ENCODE data around the gene LBHD2.

Gene LBHD2

DNA sequence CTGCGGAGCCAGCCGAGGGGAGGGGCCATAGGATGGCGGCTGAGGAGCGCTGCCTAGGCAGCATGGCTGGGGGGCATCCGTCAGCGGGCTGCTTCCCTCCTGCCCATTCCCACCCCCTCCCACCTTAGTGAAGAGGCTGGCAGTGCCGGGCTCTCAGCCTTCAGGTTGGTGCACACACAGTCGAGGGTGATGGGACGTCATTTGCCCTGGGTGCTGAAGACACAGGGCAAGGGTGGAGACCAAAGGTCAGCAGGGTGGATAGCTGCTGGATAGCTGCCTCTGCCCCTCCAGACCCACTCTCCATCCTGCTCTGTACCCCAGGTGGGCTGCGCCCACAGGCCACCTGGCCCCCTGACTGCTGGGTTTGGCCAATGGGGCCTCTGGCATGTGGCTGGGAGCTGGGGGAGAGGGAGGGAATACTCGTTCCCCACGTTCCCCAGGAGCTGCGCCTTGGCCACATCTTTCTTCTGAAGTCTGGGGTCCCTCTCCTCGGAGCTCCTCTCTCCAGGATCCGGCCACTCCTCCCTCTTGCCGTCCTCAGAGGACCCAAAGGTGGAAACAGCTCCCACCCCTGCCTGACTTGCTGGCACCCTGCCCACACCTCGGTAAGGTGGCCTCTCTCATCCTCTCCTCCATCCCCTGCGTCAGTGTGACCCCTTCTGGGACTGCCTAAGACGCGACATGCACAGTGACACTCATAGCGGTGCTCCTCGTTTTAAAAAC, 15.5 kb upstream of the LBHD2 start:
- DNase-seq (ENCODE audit: low read depth in 2 of 2): no peak

DNA sequence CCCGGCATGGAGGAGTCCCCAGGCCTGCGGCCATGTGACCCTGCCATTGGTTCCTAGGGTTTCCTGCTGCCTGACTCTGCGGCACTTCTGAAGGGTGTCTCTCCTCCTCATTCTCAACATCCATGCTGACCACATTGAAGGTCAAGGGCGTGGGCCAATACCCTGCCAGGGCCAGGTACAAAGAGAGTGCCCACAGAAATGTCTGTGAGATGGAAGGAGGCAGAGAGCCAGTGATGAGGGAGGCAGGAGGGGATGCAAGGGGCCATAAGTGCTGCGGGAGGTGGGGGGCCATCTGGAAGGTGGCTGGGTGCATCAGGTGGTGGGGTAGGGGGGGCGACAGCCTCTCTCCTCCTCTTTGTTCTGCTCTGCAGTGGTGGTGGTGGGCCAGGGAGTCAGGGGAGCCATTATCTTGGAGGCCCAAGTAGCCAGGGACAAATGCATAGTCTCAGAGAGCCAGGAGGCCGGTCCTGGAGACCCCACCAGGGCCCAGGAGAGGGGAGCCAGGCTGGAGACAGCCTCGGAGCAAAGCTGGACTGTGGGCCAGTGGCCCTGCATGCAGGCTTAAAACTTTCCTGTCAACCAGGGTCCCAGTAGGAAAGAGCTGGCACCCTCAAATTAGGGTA, 13.6 kb upstream of the LBHD2 start:
- no peak for DNase-seq (ENCODE audit: low read depth in 2 of 2)

DNA sequence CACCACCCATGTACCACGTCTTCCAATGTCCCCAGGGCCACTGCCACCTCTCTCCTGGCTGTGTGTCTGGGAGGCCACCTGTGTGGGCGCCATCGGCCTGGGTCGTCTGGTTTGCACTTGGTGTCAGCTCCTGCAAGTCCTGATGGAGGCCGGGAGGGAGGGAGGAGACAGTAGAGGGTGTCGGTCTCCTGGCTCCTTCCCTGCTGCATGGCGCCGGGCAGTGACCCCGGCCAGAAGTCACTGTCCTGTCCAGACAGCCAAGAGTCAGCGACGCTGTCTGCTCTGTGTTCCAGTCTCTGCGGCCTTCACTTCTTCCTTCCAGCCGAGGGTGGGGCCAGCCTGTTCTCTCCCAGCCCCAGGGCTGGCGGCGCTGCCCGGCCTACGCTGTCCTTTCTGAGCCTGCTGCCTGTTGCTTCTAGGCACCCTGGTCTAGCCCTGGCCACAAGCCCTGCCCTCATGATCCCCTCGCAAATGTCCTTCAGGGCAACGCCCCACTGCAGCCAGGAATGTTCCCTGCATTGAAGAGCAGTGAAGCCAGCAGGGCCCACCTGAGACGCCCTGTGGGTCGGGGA, 13.0 kb upstream of the LBHD2 start:
- DNase-seq (ENCODE audit: low read depth in 2 of 2): no peak

DNA sequence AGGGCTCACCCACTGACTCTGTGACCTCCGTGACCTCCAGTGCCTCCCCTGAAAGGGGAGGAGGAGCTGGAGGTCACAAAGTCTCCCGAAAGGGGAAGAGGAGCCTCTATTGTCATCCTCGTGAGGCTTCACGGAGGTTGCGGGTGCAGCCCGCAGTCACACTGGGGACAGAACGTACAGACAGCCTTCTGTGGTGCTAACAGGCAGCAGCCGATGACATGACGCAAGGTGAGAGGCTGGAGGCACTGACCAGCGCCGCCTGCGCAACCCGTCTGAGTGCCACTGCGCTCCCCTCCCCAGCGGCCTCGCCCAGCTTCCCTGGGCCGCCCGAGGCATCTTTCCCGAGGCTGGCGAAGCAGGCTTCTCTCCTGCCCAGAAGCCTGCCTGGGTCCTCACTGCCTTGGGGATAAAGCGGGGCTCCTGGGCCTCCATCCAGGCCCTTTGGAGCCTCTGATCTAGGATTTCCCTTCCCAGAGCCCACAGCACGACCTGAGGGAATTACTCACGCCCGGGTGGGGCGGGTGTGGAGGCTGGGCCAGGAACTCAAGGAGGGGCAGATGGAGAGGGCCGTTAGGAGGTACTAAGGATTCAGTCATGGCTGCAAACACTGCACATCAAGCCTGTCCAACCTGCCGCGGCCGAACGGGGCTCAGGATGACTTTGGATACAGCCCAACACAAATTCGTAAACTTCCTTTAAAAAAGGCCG, 12.3 kb upstream of the LBHD2 start:
- DNase-seq (ENCODE audit: low read depth in 2 of 2): no peak

DNA sequence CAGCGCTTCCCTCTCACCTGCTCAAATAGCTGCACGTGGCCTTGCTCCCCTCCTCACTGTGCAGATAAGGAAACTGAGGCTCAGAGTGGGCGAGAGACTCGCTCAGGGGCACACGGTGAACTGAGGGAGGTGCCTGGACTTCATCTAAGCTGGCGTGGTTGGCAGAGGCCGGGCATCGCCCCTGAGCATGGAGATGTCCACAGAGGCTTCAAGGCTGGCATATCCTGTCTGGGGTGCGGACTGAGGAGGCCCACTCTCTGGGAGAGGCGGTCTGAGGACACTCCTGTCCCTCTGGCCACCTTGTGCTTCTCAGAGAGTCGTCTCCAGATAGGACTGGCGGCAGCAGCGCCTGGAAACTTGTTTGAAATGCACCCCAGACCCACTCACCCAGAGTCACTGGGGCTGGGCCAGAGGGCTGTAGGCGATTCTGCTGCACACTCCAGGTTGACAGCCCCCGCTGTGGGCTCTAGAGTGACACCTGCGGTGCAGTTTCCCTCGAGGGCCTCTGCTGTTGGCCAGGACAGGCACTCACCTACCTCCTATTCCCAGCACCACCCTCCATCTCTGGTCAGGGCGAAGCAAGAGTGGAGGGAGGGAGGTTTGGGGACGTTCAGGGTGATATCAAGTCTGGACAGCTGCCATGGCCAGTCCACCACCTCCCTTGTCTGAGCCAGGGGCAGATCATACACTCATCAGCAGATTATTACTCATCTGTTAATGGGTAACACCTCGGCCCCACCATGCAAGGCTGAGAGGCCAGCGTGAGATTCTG, 11.2 kb upstream of the LBHD2 start:
- DNase-seq (ENCODE audit: low read depth in 2 of 2): no peak

DNA sequence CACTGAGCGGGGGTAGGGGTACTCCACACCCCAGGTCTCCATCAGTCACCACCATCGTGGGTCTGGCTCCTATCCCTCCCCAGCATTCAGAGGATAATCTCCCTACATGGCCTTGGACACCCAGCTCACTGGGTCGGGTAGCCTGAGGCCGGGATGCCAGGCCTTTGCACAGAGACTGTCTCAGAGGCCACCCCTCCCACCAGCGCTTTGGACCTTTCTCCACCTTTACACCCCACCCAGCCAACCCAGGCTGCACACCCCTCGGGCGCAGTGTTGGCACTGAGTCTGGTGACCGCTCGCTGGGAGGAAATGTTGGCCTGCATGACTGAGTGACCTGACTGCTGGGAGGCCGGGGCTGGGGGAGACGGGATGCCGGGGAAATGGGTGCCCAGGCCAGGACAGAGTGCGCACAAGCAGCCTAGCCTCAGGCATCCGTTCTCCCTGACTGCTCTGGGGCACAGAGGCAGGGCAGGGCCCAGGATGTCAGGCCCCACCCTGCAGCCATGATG, 10.6 kb upstream of the LBHD2 start:
- DNase-seq (ENCODE audit: low read depth in 2 of 2): no peak

DNA sequence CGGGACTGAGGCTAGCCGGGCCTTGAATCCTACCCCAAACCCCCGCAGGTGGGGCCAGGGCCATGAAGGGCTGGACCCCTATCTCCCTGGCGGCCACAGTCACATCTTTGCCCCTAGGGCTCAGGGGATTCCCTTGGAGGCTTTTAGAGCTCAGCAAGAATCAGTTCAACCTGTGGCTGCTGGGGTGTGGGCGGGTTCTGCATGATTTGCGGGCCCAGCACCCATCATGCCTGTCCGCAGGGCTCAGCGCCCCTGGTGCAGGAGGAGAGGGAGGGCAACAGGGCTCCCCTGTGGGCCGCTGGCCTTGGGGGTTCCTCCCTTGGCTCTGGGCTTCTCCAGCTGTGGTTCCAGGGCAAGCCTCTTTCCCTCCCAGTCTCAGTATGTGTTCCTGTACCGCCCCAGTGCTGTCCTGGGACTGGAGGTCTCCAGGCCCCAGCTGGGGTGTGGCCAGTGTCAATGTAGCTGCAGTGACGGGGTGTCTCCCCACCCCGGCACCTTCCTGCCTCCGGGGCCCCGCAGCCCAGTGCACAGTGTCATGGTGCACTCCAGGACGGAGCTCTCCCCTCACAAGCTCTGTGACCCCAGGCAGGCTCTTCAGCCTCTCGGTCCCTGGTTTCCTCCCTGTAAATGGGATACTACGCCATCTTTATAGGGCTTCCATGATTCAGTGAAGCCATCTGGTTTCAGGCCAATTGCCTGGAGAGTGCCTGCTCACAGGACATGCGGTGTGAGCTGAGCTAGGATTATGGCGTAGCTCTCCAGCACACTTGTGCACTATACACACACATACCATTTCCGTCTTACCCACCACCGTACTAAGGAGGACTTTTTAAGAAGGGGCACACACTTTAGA, 9.9 kb upstream of the LBHD2 start:
- DNase-seq (ENCODE audit: low read depth in 2 of 2): no peak

DNA sequence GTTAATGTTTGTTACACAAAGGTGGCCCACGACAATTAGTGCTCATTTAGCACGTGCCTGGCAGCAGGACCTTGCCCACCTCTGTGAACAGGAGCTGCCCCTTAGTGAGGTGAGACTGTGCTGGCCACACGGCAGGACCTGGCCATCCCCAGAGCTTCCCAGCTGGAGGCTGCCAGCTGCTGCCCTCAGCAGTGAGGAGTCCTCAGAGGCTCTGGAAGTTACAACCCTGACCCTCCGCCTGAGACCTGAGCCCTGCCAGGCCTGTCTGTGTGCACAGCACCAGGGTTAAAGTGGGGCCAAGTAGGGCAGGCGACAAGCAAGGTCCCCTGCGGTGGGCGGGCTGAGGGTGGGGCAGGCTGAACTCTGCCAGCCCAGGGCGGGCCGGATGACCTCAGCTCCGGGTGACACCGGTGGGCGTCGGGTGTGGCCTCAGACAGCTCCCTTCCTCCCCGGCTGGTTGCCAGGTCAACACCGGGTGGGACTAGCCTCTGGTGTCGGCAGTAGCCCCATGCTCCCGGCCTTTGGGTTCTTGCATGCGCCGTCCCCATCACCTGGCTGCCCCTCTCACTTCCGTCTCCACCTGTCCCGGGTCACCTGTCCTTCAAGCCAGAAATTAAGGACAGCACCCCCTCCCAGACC, 9.2 kb upstream of the LBHD2 start:
- no peak for DNase-seq (ENCODE audit: low read depth in 2 of 2)

DNA sequence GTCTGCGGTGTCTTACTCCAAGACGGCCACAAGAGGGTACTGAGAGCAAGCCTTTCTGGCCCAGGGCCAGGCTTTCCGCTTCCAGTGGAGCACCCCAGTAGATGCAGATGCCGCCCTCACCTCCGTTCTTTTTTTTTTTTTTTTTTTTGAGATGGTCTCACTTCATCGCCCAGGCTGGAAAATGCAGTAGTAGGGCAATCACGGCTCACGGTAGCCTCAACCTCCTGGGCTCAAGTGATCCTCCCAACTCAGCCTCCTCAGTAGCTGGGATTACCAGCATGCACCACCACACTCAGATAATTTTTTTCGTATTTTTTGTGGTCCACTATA, 5.6 kb upstream of the LBHD2 start:
- DNase-seq (ENCODE audit: low read depth in 2 of 2): peak; percentile 60 to 67

DNA sequence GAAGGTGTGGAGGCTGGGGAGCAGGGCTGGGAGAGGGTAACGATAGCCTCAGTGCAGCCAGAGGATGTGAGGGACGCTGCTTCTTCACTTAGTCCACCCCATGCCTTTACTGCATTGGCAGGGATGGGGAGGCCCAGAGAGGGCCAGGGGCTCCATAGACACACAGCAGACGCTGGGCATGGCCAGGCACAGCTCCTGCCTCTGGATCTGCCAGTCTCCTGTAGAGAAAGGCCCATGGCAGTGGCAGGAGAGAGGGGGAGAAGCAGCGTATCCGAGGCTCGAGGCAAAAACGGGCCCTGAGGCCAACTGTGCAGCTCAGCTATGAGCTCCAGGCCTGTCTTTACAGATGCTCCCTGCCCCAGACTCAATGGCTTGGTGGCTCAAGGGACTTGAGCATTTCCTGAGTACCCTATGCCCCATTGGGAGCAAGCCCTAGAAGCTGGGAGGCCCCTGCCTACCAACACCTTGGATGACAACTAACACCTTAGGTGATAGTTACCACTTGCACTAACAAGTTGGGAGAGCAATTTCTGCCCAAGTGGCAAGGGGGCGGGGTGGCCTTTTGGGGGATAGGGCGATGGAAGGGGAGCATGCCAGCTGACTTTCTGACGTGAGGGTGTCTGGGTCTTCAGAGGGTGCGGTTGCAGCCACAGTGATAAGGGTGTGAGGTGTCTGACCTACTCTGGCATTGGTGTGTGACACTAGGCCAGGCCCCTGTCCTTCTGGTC, 5.0 kb upstream of the LBHD2 start:
- DNase-seq (ENCODE audit: low read depth in 2 of 2): no peak

DNA sequence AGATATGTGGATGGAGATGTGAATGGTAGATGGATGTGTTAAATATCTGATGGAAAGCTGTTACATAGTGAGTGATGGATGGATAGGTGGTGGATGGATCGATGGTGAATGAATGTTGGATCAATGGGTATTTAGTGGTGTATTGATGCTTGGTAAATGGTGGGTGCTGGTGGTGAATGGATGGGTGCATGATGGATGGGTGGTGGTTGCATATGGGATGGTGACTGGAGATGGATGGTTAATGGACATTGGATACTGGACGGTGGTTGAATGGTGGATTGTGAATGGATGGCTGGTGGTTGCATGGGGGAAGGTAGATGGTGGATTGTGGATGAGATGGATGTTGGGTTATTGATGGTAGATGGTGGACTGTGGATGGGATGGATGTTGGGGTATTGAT, 2.1 kb upstream of the LBHD2 start:
- DNase-seq (ENCODE audit: low read depth in 2 of 2): no peak

DNA sequence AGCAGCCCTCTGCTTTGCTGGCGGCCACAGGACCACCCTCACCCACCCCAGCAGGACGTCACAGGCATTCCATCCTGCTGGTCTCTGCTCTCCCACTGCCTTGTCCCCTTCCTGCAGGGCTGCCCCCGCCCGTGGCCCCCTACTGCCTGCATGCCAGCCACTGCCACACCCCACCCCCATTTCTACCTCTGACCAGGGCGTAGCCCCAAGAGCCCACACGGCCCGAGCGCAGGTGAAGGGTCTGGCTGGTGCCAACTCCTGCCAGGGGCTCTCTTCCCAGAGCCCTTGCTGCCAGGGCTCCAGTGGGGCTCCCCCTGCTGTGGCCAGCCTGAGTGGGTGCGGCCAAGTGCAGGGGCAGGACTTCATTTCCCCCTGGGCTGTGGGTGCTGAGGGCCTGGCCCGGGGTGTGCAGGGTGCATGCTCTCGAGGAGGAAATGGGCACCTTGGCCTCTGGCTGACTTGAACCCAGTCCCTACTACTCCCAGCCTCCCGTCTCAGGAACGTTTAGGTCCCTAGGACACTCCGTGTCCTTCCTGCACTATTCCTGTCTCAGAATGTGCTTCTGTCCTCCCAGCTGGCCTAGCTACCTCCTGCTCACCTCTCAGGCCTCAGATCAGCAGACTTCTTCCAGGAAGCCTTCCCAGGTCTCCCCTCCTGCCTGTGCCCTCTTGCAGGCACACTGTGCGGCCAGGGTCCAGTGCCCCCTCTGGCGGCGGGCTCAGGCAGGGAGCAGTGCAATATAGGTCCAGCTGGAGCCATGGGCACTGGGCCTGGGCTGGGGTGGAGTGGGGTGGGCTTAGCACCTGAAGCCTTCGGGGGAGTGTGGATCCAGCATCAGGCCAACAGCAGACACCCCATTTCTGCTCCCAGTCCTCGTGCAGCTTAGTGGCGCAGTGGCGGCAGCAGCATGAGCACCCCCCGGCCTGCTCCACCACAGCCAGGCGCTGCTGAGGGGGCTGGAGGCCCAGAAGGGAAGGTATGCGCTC, 1.4 kb downstream of the LBHD2 start:
- DNase-seq (ENCODE audit: low read depth in 2 of 2): no peak

DNA sequence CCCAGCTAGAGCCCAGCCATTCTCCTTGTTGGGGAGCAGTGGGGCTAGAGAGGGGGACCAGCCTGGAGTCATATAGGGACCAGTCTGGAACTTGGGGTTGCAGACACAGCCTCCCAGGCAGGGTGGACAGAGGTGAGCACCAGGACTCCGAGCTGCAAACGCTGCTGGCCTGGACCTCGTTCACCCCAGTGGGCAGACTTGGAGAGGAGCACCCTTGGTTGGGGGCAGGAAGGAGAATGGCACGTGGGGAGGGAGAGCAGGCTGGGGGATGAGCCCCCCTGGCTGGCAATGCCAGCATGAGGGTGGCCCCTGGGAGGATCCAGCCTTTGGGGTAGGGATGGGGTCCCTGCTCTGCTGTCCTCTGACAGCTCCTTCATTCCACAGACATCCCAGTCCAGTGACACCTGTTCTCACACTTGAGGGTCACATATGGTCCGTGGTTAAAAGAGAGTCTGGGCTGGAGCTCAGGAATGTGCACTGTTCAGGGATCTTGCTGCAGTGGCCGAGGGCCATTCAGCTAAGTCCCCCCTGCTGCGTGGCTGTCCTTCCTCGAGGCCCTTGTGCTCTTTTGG, 2.8 kb downstream of the LBHD2 start:
- no peak for DNase-seq (ENCODE audit: low read depth in 2 of 2)

DNA sequence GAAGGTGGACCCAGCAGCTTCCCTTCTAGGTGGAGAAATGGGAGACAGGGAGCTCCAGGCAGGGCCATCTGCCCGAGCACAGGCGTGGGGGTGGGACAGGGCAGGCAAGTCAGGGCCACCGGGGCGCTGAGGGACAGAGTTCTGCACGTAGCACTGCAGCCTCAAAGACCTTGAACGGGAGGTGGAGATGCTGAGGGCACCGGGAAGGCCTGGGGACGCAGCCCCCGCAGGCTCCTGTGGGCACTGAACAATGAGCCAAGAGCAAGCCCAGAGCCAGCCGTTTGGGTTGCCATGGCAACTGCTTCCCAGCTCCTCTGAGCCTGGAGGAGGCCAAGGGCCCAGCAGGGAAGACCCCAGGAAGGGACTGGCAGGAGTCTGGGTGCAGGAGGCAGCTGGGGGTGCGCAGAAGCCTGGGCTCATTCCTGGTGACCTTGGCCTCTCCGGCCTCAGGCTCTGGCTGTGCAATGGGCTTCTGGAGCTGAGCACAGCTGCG, 3.4 kb downstream of the LBHD2 start:
- no peak for DNase-seq (ENCODE audit: low read depth in 2 of 2)

DNA sequence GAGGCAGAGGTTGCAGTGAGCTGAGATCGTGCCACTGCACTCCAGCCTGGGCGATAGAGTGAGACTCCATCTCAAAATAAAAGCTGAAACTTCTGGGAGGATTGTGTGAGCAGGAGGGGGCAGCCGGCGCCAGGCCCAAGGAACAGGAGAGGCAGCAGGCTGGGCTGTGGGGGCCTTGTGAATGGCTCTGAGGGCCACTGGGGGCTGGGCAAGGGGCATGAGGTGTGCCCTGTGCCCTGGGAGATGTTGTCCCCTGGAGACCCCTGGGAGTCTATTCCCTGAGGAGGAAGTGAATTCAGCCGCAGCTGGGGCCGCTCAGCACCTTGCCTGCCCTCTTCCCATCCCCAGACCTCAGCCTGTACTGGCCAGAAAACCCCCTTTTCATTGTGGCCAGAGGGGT, 4.9 kb downstream of the LBHD2 start:
- DNase-seq (ENCODE audit: low read depth in 2 of 2): no peak

DNA sequence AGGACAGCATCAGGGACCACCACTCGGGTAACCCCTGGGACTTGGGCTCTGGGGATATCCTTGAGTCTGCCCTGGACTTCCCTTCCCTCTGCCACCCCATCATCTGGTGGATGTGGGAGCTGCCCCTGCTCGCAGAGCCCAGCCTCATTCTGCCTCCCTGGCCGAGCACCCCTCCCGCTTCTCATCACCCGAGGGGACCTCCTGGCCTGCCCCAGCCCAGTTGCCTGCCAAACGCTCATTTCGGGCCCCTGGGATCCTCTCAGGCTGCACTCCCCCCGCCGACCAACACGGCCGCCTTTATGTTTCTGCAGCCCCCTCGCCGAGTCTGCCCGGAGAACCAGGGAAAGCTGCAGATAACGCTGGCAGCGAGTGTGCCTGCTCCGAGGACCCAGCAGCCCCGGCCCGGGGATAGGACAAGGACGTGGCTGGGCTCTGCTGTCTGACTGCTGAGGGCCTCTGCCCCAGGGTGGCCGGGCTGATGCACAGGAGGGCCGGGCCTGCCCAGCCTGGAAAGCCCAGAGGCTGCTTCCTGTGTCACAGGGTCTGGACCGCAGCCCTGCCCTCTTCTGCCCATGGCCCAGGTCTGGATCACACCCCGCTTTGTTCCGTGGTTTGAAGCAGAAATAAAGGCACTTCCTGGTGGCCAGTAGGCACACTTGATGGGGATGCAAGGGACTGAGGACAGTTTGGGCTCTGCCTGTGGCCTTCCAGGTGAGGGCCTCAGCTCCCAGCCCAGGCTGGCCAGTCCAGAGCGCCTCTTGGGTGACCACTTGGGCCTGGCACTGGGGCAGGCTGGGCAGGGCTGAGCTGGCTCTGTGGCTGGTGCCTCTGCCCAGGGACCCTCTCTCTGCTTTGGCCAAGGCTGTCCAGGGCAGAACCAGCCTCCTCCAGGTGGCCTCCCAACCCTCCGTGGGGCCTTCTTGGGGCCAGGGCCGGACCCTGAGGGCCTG, 5.7 kb downstream of the LBHD2 start:
- DNase-seq (ENCODE audit: low read depth in 2 of 2): no peak

DNA sequence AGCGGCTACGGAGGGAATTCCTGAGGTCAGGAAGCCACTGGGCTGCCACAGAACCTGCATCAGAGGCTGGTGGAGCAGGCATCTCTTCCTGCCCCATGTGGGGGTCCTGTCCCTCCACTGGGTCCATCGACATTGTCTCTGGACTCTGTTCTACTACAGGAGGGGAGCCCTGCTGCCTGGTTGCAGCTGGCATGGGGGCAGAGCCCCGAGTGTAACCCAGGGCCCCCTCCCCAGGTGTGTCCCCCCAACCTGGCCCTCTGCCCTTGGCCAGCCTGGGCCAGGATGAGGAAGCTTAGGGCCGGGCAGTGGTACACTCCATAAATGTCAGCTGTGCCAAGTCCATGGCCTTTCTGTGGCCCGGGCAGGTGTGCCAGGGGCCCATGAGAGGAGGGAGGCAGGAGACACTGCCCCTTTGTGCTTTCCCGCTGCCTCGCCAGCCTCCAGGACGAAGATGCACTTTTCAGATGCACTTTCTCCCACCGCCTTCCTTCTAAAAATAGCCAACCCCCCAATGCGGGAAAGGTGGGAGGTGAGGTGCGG, 6.5 kb downstream of the LBHD2 start:
- DNase-seq (ENCODE audit: low read depth in 2 of 2): no peak

All from stimulated activated CD4-positive, alpha-beta T cell treated with anti-CD3 and anti-CD28 coated beads, Interleukin-4, amount 100 ng/mL, for 48 hours (primary cell).